WERI-Rb-1 (cell line): ENCODE data around the gene TTYH2.

ENCODE experiments used
- DNase-seq: peaks from one replicate; pipeline ENCODE4 v3.0.0-alpha.2; 2020
- H3K27ac ChIP-seq: fragments of 250-450 bp; sonication (Bioruptor Pico); 2 replicates; pipeline ENCODE4 v1.5.1; 2020; ENCODE audit warnings: mild to moderate bottlenecking, moderate library complexity
- H3K27me3 ChIP-seq: fragments of 250-450 bp; sonication (Bioruptor Pico); 2 replicates; pipeline ENCODE4 v1.5.1; 2021; ENCODE audit warnings: mild to moderate bottlenecking, low read depth, moderate library complexity; ENCODE audit not compliant: insufficient read depth, severe bottlenecking
- H3K36me3 ChIP-seq: fragments of 250-450 bp; sonication (Bioruptor Pico); 2 replicates; pipeline ENCODE4 v1.5.1; 2020; ENCODE audit warnings: mild to moderate bottlenecking, moderate library complexity
- H3K4me3 ChIP-seq: 2 replicates; pipeline ENCODE4 v1.5.1; 2011; ENCODE audit warnings: low read depth, mild to moderate bottlenecking, control low read depth, low read length
- H3K9me3 ChIP-seq: fragments of 250-450 bp; sonication (Bioruptor Pico); 2 replicates; pipeline ENCODE4 v1.5.1; 2021; ENCODE audit warnings: mild to moderate bottlenecking, moderate library complexity; ENCODE audit not compliant: severe bottlenecking
- CTCF ChIP-seq: IDR thresholded peaks from 2 replicates; pipeline ENCODE4 v1.5.1; 2011; ENCODE audit warnings: low read depth, mild to moderate bottlenecking, control low read depth, inconsistent platforms, low read length

Gene TTYH2

DNA sequence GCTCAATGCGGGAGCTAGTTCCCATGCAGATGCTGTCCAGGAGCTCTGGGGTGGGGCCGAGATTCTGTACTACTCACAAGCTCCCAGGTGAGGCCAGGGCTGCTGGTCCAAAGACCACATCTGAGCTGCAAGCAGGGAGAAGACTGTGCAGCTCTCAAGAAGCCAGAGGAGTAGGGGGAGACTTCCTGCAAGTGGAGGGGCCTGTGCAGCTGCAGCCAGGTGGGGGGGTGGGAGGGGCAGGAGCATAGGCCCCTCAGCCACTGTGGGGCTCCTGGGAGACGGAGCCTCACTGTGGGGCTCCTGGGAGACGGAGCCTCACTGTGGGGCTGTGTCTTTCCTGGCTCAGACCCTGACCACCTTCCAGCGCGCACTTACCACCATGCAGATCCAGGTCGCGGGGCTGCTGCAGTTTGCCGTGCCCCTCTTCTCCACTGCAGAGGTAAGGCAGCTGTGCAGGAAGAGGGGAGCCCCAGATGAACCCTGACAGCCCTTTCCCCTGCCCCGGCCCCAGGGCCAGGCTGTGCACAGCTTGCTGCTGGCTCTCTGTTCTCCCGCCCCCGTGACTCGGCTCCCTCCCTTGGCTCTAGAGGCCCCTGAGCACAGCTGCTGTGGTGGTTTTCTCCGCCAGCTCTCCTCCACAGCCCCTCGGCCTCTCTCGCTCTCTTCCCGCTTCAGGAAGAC is 36.4 kb downstream of the TTYH2 start:
- TF ChIP-seq CTCF, result no peak
- no peaks in the 10 kb centered on the region for H3K27me3 ChIP-seq
- DNase-seq, result no peak
- H3K4me3 ChIP-seq, result no peak overlapping the region
- no peak overlapping the region for H3K27ac ChIP-seq
- H3K9me3 ChIP-seq, result no peaks in the 10 kb centered on the region
- peaks cover 30% of the 10 kb centered on the region for H3K36me3 ChIP-seq

- Histone ChIP-seq H3K36me3 (peaks cover 34% of the 10 kb centered on the region), H3K27ac (no peak overlapping the region), H3K9me3 (no peaks in the 10 kb centered on the region), H3K4me3 (no peak overlapping the region), H3K27me3 (no peaks in the 10 kb centered on the region)
- TF ChIP-seq CTCF, result no peak
- no peak for DNase-seq
These were observed 37.1 kb downstream of the TTYH2 start for GRCh38 chr17:74250324-74250995.

DNA sequence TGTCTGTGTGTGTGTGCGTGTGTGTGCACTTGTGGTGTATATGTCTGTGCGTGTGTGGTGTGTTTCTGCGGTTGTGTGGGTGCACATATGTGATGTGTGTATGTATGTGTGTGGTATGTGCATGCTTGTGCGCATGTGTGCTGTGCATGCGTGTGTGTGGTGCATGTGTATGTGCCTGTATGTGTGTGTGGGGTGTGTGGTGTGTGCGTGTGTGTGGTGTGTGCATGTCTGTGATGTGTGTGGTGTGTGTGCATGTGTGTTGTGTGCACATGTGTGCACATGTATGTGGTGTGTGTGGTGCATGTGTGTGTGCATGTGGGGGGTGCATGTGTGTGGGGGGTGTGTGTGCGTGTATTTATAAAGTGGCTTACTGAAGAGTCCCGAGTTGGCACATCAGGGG is 37.7 kb downstream of the TTYH2 start:
- H3K4me3 ChIP-seq, result no peak overlapping the region
- H3K27ac ChIP-seq, result no peak overlapping the region
- no peak for TF ChIP-seq CTCF
- H3K36me3 ChIP-seq, result peaks cover 34% of the 10 kb centered on the region
- no peaks in the 10 kb centered on the region for H3K27me3 ChIP-seq
- DNase-seq, result no peak
- H3K9me3 ChIP-seq, result no peaks in the 10 kb centered on the region

- no peak overlapping the region for H3K4me3 ChIP-seq
These were observed 38.2 kb downstream of the TTYH2 start for GRCh38 chr17:74251569-74251968.

DNA sequence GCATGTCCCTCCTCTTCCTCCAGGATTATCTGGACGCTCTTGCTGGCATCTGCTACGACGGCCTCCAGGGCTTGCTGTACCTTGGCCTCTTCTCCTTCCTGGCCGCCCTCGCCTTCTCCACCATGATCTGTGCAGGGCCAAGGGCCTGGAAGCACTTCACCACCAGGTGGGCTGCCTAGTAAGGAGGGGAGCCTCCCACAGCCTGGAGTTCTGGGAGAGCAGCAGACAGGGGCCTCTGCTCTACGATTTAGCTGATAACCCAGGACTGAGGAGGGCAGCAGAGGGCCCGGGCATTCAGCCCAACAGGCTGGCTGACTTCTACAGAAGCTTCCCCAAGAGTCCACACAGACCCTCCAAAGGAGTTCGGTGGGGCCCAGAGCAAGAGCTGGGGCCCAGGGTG is 38.8 kb downstream of the TTYH2 start:
- Histone ChIP-seq H3K27ac (no peak overlapping the region; the same call in 1 of the 2 replicates), H3K4me3 (no peak overlapping the region), H3K27me3 (no peaks in the 10 kb centered on the region), H3K9me3 (no peaks in the 10 kb centered on the region), H3K36me3 (peaks cover 29% of the 10 kb centered on the region)
- TF ChIP-seq CTCF, result no peak
- no peak for DNase-seq

More at GRCh38 chr17:74251569-74251968, 38.2 kb downstream of the TTYH2 start:
- Histone ChIP-seq H3K36me3 (peaks cover 30% of the 10 kb centered on the region), H3K9me3 (no peaks in the 10 kb centered on the region), H3K27ac (no peak overlapping the region; the same call in 1 of the 2 replicates), H3K27me3 (no peaks in the 10 kb centered on the region)
- TF ChIP-seq CTCF, result no peak
- DNase-seq, result no peak
